HCT116 (cell line): ENCODE results near the gene MDM2. TPM values are rescaled to one million over a fixed set of nuclear protein-coding genes. Genes with fewer than 3 reads are reported as not detected.

Experiments
- ATAC-seq: fragments of 200-7000 bp; cut with Tn5 transposase; 2 replicates; pipeline ENCODE4 v1.9.1; 2020; ENCODE audit warnings: mild to moderate bottlenecking, moderate library complexity
- BruUV-seq: library from RNA; stranded (reverse); fragments of 400-500 nt; replicated peaks from 2 replicates; lab custom pipeline; 2021; lab: Mats Ljungman, UMichigan
- CTCF ChIA-PET: fragments of 300-600 bp; sonication (Branson Sonifier 250); formaldehyde crosslinking; loops from one replicate; lab custom pipeline; 2021; ENCODE audit warnings: antibody characterized with exemption; lab: Charles Lee
- POLR2A ChIA-PET: fragments of 300-600, 350-600 bp; sonication (Branson Sonifier 250); formaldehyde crosslinking; loops from one replicate; lab custom pipeline; 2021; ENCODE audit warnings: antibody characterized with exemption; lab: Charles Lee
- RAD21 ChIA-PET, 2 experiments: fragments of 300-600 bp; sonication (Branson Sonifier 250); formaldehyde crosslinking; loops; one replicate each; lab custom pipeline; 2023; ENCODE audit warnings: low total read pairs in 2 of 2; ENCODE audit not compliant: uncharacterized antibody in 2 of 2, unreplicated experiment in 2 of 2, low non-redundant PET in 1 of 2; lab: Charles Lee
- DNase-seq: peaks from one replicate; pipeline ENCODE4 v3.0.0-alpha.2; 2010; ENCODE audit warnings: low read depth, low spot score
- H2AFZ ChIP-seq: fragments of 200-600 bp; shearing (Covaris generic), sonication (generic); 2 replicates; pipeline ENCODE4 v1.6.1; 2017; ENCODE audit warnings: low read depth, mixed run types, mixed read lengths, antibody characterized with exemption, low read length; ENCODE audit not compliant: poor library complexity, severe bottlenecking
- H3K27ac ChIP-seq: 2 replicates; pipeline ENCODE4 v1.5.1; 2012; ENCODE audit warnings: low read depth, low read length
- H3K27me3 ChIP-seq: fragments of 200-600 bp; sonication (generic); 2 replicates; pipeline ENCODE4 v1.6.1; 2016; ENCODE audit warnings: mixed run types, low read length, mixed read lengths; ENCODE audit not compliant: insufficient read depth
- H3K36me3 ChIP-seq, 2 experiments: fragments of 200-500 bp in 1 of 2; fragments of 200-600 bp in 1 of 2; sonication (Bioruptor generic) in 1 of 2; sonication (generic) in 1 of 2; 2 replicates each; pipeline versions ENCODE4 v1.5.1 to v1.6.1; 2014 to 2016; ENCODE audit warnings: low read length in 2 of 2, inconsistent platforms in 1 of 2, mixed read lengths in 1 of 2, mixed run types in 1 of 2; ENCODE audit not compliant: insufficient read depth in 2 of 2, control insufficient read depth in 1 of 2
- H3K4me1 ChIP-seq, 2 experiments: fragments of 200-600 bp in 1 of 2; sonication (generic) in 1 of 2; 2 replicates each; pipeline versions ENCODE4 v1.5.1 to v1.6.1; 2012 to 2017; ENCODE audit warnings: low read length in 2 of 2, inconsistent platforms in 1 of 2, mild to moderate bottlenecking in 1 of 2, mixed read lengths in 1 of 2, mixed run types in 1 of 2, moderate library complexity in 1 of 2; ENCODE audit not compliant: insufficient read depth in 2 of 2, control insufficient read depth in 1 of 2
- H3K4me2 ChIP-seq: fragments of 200-600 bp; sonication (generic); 2 replicates; pipeline ENCODE4 v1.6.1; 2017; ENCODE audit warnings: mixed run types, low read length, mixed read lengths
- H3K4me3 ChIP-seq, 2 experiments: fragments of 200-600 bp in 1 of 2; sonication (generic) in 1 of 2; replicated peaks in 1 of 2; 2 replicates each; pipeline ENCODE4 v1.5.1; 2011 to 2016; ENCODE audit warnings: low read length in 2 of 2, control low read depth in 1 of 2, low read depth in 1 of 2, mild to moderate bottlenecking in 1 of 2, mixed read lengths in 1 of 2, mixed run types in 1 of 2
- H3K79me2 ChIP-seq: fragments of 200-600 bp; sonication (generic); 2 replicates; pipeline ENCODE4 v1.6.1; 2017; ENCODE audit warnings: mild to moderate bottlenecking, mixed run types, low read length, moderate library complexity, mixed read lengths; ENCODE audit not compliant: insufficient read depth
- H3K9ac ChIP-seq: fragments of 200-600 bp; sonication (generic); 2 replicates; pipeline ENCODE4 v1.6.1; 2016; ENCODE audit warnings: low read length, mixed read lengths
- H3K9me2 ChIP-seq: fragments of 200-600 bp; sonication (generic), shearing (Covaris generic); 2 replicates; pipeline ENCODE4 v1.6.1; 2017; ENCODE audit warnings: mixed run types, mild to moderate bottlenecking, moderate library complexity; ENCODE audit not compliant: insufficient read depth
- H3K9me3 ChIP-seq, 2 experiments: fragments of 200-500 bp in 1 of 2; fragments of 200-600 bp in 1 of 2; sonication (Bioruptor generic) in 1 of 2; sonication (generic) in 1 of 2; 2 replicates each; pipeline ENCODE4 v1.6.1; 2014 to 2017; ENCODE audit warnings: low read length in 2 of 2, mixed read lengths in 2 of 2, inconsistent platforms in 1 of 2, low read depth in 1 of 2, mild to moderate bottlenecking in 1 of 2, mixed run types in 1 of 2, moderate library complexity in 1 of 2; ENCODE audit not compliant: control insufficient read depth in 1 of 2, insufficient read depth in 1 of 2
- H4K20me1 ChIP-seq: fragments of 200-600 bp; sonication (generic), shearing (Covaris generic); 2 replicates; pipeline ENCODE4 v1.6.1; 2017; ENCODE audit warnings: mixed run types, mild to moderate bottlenecking, moderate library complexity; ENCODE audit not compliant: insufficient read depth
- CEBPB ChIP-seq: IDR thresholded peaks from 2 replicates; pipeline ENCODE4 v1.6.1; 2012; ENCODE audit warnings: low read depth
- CTCF ChIP-seq, 3 experiments: fragments of 200-600 bp in 1 of 3; sonication (generic) in 1 of 3; IDR thresholded peaks in 2 of 3; conservative IDR thresholded peaks in 1 of 3; 2 replicates each; pipeline ENCODE4 v1.5.1; 2012 to 2017; ENCODE audit warnings: low read depth in 2 of 3, low read length in 2 of 3, antibody characterized with exemption in 1 of 3, borderline replicate concordance in 1 of 3, control low read depth in 1 of 3, mild to moderate bottlenecking in 1 of 3, mixed read lengths in 1 of 3, mixed run types in 1 of 3, moderate library complexity in 1 of 3; ENCODE audit not compliant: insufficient read depth in 1 of 3
- JUND ChIP-seq: IDR thresholded peaks from 2 replicates; pipeline ENCODE4 v1.6.1; 2012
- MAX ChIP-seq: IDR thresholded peaks from 2 replicates; pipeline ENCODE4 v1.6.1; 2012
- POLR2A ChIP-seq: IDR thresholded peaks from 2 replicates; pipeline ENCODE4 v1.7.0; 2011; ENCODE audit warnings: borderline replicate concordance; ENCODE audit not compliant: insufficient read depth, insufficient read length; ENCODE audit errors: extremely low read depth
- RAD21 ChIP-seq: IDR thresholded peaks from 2 replicates; pipeline ENCODE4 v1.6.1; 2012; ENCODE audit warnings: low read depth, mild to moderate bottlenecking
- SIN3A ChIP-seq: IDR thresholded peaks from 2 replicates; pipeline ENCODE4 v1.6.1; 2012; ENCODE audit warnings: low read depth
- ZBTB33 ChIP-seq: IDR thresholded peaks from 2 replicates; pipeline ENCODE4 v1.6.1; 2011; ENCODE audit warnings: mild to moderate bottlenecking, low read length, moderate library complexity; ENCODE audit not compliant: insufficient replicate concordance; ENCODE audit errors: extremely low read depth
- ZFX ChIP-seq: fragments of 450-650 bp; IDR thresholded peaks from 2 replicates; pipeline ENCODE4 v1.6.1; 2017
- ZNF274 ChIP-seq: fragments of 200-500 bp; sonication (Bioruptor generic); IDR thresholded peaks from 2 replicates; pipeline ENCODE4 v1.6.1; 2014; ENCODE audit warnings: mild to moderate bottlenecking, low read depth, low read length, inconsistent platforms
- intact Hi-C: fragments of 100-400 bp; cut with micrococcal nuclease; formaldehyde crosslinking; loops from 2 replicates; pipeline ENCODE4 v1.10.0; 2022
- total RNA-seq: library from RNA; stranded (reverse); gene quantifications from one replicate; pipeline ENCODE4 v1.2.1, GENCODE V29; 2021; ENCODE audit not compliant: unreplicated experiment

Gene MDM2
- total RNA-seq, 1 experiment from 2014 or later = 170 TPM

- Histone ChIP-seq H3K4me3 (no peak overlapping the region), H3K9me2 (no peaks in the 10 kb centered on the region), H3K27ac (no peak overlapping the region)
- TF ChIP-seq ZNF274 = no peak
- TF ChIP-seq, all 23 proteins: peak for 0
- Histone ChIP-seq H2AFZ (no peak overlapping the region), H3K9ac (no peak overlapping the region), H3K9me3 (no peaks in the 10 kb centered on the region), H3K4me1 (no peaks in the 10 kb centered on the region), H3K4me2 (no peak overlapping the region), H3K27me3 (no peaks in the 10 kb centered on the region), H4K20me1 (no peaks in the 10 kb centered on the region), H3K79me2 (no peaks in the 10 kb centered on the region), H3K36me3 (no peaks in the 10 kb centered on the region)
- intact Hi-C loops = loop anchor here (5.0 kb wide), 1 partner anchor 287 kb away; no protein-coding TSS in a partner anchor
- no TSS peak for BruUV-seq
- POLR2A ChIA-PET = no interaction called here
- no peak for DNase-seq
- no peak for ATAC-seq
- RAD21 ChIA-PET = no interaction called here
- CTCF ChIA-PET = no interaction called here
Measured at GRCh38 chr12:68870443-68870842, 62.5 kb downstream of the MDM2 start.

DNA sequence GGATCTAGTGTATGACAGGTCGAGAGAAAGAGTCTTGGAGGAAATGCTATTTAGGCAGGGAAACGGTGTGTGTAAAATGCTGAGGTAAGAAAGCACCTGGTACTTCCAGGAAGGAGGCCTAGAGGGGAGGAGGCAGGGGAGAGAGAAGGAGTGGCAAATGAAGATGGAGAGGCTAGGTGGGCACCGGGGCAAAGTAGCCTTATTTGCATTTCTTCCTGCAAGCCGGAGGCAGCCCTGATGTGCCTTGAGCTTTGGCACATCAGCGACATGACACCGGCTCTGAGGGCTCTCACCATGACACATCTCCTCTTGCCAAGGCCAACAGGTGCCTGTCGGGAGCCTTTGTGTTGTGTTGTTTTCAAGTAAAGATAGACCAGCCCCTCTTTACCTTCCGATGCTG is 63.4 kb downstream of the MDM2 start:
- Histone ChIP-seq H3K9me3 (no peaks in the 10 kb centered on the region), H2AFZ (no peak overlapping the region), H3K27ac (no peak overlapping the region), H3K27me3 (no peaks in the 10 kb centered on the region), H3K9ac (no peak overlapping the region), H3K4me3 (no peak overlapping the region), H3K9me2 (no peaks in the 10 kb centered on the region), H3K79me2 (no peaks in the 10 kb centered on the region), H3K36me3 (no peaks in the 10 kb centered on the region), H4K20me1 (no peaks in the 10 kb centered on the region), H3K4me1 (no peaks in the 10 kb centered on the region), H3K4me2 (no peak overlapping the region)
- ChIA-PET RAD21 (no interaction called here), POLR2A (no interaction called here), CTCF (no interaction called here)
- TF ChIP-seq POLR2A = no peak
- ATAC-seq (no peak), DNase-seq (no peak)
- intact Hi-C loops = loop anchor here (5.0 kb wide), 1 partner anchor 286 kb away; no protein-coding TSS in a partner anchor
- BruUV-seq = no TSS peak

- intact Hi-C loops = loop anchor here (1.0 to 5.0 kb wide), 2 partner anchors 198 to 285 kb away; no protein-coding TSS in a partner anchor
- Histone ChIP-seq H3K36me3 (no peaks in the 10 kb centered on the region), H3K9me2 (no peaks in the 10 kb centered on the region), H3K9me3 (no peaks in the 10 kb centered on the region), H3K4me3 (no peak overlapping the region), H3K79me2 (no peaks in the 10 kb centered on the region), H4K20me1 (no peaks in the 10 kb centered on the region), H3K9ac (no peak overlapping the region), H3K27ac (no peak overlapping the region), H3K4me2 (no peak overlapping the region), H3K4me1 (no peaks in the 10 kb centered on the region), H2AFZ (no peak overlapping the region), H3K27me3 (no peaks in the 10 kb centered on the region)
- ChIA-PET POLR2A (no interaction called here), RAD21 (no interaction called here), CTCF (interaction anchor here (0.7 kb wide), 1 partner anchor 42 kb away, joined by 3 read pairs; no protein-coding TSS in a partner anchor)
- peak; percentile 71 for ATAC-seq
- no TSS peak for BruUV-seq
- peak; percentile 19 for DNase-seq
- TF ChIP-seq CEBPB (no peak), ZFX (no peak), JUND (no peak), MAX (no peak), ZBTB33 (no peak), CTCF (IDR thresholded peaks at IDR 0.05 in 2 of 3, conservative IDR thresholded peaks at IDR 0.05 in 1 of 3; ENCODE audit: borderline replicate concordance in 1 of 3, insufficient read depth in 1 of 3, low read depth in 2 of 3, low read length in 2 of 3) (peak; percentile 58 to 64 (median 58)), RAD21 (peak; percentile 70), SIN3A (no peak), POLR2A (no peak)
Measured at GRCh38 chr12:68871921-68872320, 63.9 kb downstream of the MDM2 start.
